Erythroblast (primary cell): ENCODE measurements around the gene IGSF9B.

Experiments used
- DNase-seq, 2 experiments: peaks; one replicate each; lab custom pipeline; 2025; lab: John Stamatoyannopoulos, UW
- GATA1 ChIP-seq: IDR thresholded peaks from 2 replicates; pipeline ENCODE4 v1.6.1; 2011; ENCODE audit warnings: low read depth, mild to moderate bottlenecking, control low read depth, low read length, moderate library complexity
- POLR2A ChIP-seq: IDR thresholded peaks from 2 replicates; pipeline ENCODE4 v1.6.1; 2011; ENCODE audit warnings: mild to moderate bottlenecking, low read length

IGSF9B gene

GRCh38 chr11:133872160-133872559 is 84.6 kb downstream of the IGSF9B start:
- DNase-seq, result no peak
- TF ChIP-seq POLR2A, result no peak
- TF ChIP-seq GATA1, result no peak

DNA sequence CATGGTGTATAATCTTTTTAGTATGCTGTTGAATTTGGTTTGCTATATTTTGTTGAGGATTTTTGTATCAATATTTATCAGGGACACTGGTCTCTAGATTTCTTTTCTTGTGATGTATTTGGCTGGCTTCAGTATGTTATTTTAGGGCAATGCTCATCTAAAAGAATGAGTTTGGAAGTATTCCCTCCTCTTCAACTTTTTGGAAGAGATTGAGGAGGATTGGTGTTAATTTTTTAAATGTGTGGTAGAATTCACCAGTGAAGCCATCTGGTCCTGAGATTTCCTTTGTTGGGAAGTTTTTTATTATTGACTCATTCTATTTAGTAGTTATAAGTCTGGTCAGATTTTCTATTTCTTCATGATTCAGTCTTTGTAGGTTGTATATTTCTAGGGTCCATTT is 89.3 kb downstream of the IGSF9B start:
- DNase-seq, result no peak
- TF ChIP-seq GATA1, result no peak
- TF ChIP-seq POLR2A, result no peak

- DNase-seq, result no peak
- no peak for TF ChIP-seq POLR2A
- TF ChIP-seq GATA1, result no peak
Observed at GRCh38 chr11:133865466-133865865, 91.3 kb downstream of the IGSF9B start.

GRCh38 chr11:133864756-133865155 is 92.0 kb downstream of the IGSF9B start:
- no peak for DNase-seq
- TF ChIP-seq POLR2A, result no peak
- TF ChIP-seq GATA1, result no peak

GRCh38 chr11:133860151-133860550 is 96.6 kb downstream of the IGSF9B start:
- no peak for DNase-seq
- TF ChIP-seq GATA1 (no peak), POLR2A (no peak)
